Ishikawa (cell line): ENCODE results near the gene EPM2A.

Experiments
- CREB1 ChIP-seq: IDR thresholded peaks from 2 replicates; pipeline ENCODE4 v1.6.1; 2012; ENCODE audit warnings: low read depth
- EGR1 ChIP-seq: IDR thresholded peaks from 2 replicates; pipeline ENCODE4 v1.6.1; 2012
- EP300 ChIP-seq: IDR thresholded peaks from 2 replicates; pipeline ENCODE4 v1.6.1; 2012; ENCODE audit warnings: borderline replicate concordance
- FOXM1 ChIP-seq: IDR thresholded peaks from 2 replicates; pipeline ENCODE4 v1.6.1; 2012; ENCODE audit warnings: low read depth, borderline replicate concordance
- RAD21 ChIP-seq: IDR thresholded peaks from 2 replicates; pipeline ENCODE4 v1.6.1; 2012; ENCODE audit warnings: low read depth
- TAF1 ChIP-seq: IDR thresholded peaks from 2 replicates; pipeline ENCODE4 v1.6.1; 2012; ENCODE audit warnings: low read depth, mild to moderate bottlenecking
- YY1 ChIP-seq: IDR thresholded peaks from 2 replicates; pipeline ENCODE4 v1.6.1; 2012; ENCODE audit warnings: low read depth
- TF ChIP-seq, protein P1 (sequence below): IDR thresholded peaks from 2 replicates; pipeline ENCODE4 v1.6.1; 2012
- TF ChIP-seq, protein P2 (sequence below): IDR thresholded peaks from 2 replicates; pipeline ENCODE4 v1.6.1; 2012; ENCODE audit warnings: low read depth, mild to moderate bottlenecking
- TF ChIP-seq, protein P3 (sequence below): IDR thresholded peaks from 2 replicates; pipeline ENCODE4 v1.6.1; 2012

DNA sequence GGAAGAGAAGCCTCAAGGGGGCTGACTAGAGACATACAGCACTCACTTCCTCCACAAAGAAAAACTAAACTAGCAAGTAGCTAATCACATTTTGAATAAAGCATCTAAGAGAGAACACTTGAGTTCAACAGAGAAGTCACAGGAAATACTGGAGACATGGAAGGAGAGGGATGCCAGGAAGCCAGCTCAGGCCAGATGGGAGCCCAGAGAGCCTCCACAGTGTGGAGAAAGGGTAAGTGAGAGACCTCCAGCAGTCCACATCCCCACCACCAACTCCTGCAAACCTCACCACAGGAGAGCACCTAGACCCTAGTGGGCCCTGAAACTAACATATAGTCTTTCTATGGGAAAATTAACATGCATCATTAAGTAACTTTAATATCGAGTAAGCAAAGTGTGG, 79.2 kb downstream of the EPM2A start:
- TF ChIP-seq FOXM1 (no peak), EGR1 (no peak), TAF1 (no peak), RAD21 (no peak), CREB1 (no peak), YY1 (no peak), EP300 (no peak)
- TF ChIP-seq, protein P1, sequence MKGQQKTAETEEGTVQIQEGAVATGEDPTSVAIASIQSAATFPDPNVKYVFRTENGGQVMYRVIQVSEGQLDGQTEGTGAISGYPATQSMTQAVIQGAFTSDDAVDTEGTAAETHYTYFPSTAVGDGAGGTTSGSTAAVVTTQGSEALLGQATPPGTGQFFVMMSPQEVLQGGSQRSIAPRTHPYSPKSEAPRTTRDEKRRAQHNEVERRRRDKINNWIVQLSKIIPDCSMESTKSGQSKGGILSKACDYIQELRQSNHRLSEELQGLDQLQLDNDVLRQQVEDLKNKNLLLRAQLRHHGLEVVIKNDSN: no peak
- TF ChIP-seq, protein P2, sequence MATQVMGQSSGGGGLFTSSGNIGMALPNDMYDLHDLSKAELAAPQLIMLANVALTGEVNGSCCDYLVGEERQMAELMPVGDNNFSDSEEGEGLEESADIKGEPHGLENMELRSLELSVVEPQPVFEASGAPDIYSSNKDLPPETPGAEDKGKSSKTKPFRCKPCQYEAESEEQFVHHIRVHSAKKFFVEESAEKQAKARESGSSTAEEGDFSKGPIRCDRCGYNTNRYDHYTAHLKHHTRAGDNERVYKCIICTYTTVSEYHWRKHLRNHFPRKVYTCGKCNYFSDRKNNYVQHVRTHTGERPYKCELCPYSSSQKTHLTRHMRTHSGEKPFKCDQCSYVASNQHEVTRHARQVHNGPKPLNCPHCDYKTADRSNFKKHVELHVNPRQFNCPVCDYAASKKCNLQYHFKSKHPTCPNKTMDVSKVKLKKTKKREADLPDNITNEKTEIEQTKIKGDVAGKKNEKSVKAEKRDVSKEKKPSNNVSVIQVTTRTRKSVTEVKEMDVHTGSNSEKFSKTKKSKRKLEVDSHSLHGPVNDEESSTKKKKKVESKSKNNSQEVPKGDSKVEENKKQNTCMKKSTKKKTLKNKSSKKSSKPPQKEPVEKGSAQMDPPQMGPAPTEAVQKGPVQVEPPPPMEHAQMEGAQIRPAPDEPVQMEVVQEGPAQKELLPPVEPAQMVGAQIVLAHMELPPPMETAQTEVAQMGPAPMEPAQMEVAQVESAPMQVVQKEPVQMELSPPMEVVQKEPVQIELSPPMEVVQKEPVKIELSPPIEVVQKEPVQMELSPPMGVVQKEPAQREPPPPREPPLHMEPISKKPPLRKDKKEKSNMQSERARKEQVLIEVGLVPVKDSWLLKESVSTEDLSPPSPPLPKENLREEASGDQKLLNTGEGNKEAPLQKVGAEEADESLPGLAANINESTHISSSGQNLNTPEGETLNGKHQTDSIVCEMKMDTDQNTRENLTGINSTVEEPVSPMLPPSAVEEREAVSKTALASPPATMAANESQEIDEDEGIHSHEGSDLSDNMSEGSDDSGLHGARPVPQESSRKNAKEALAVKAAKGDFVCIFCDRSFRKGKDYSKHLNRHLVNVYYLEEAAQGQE: no peak
- TF ChIP-seq, protein P3, sequence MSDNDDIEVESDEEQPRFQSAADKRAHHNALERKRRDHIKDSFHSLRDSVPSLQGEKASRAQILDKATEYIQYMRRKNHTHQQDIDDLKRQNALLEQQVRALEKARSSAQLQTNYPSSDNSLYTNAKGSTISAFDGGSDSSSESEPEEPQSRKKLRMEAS: no peak
